Stimulated activated CD4-positive, alpha-beta T cell treated with anti-CD3 and anti-CD28 coated beads, Interleukin-15, amount 100 ng/mL, for 48 hours (primary cell): ENCODE data around the gene TMEM52.

Experiments
- DNase-seq, 2 donors: peaks; one replicate each; pipeline ENCODE4 v3.0.0-alpha.2; 2020; ENCODE audit warnings: low read depth in 2 of 2

TMEM52 gene

DNA sequence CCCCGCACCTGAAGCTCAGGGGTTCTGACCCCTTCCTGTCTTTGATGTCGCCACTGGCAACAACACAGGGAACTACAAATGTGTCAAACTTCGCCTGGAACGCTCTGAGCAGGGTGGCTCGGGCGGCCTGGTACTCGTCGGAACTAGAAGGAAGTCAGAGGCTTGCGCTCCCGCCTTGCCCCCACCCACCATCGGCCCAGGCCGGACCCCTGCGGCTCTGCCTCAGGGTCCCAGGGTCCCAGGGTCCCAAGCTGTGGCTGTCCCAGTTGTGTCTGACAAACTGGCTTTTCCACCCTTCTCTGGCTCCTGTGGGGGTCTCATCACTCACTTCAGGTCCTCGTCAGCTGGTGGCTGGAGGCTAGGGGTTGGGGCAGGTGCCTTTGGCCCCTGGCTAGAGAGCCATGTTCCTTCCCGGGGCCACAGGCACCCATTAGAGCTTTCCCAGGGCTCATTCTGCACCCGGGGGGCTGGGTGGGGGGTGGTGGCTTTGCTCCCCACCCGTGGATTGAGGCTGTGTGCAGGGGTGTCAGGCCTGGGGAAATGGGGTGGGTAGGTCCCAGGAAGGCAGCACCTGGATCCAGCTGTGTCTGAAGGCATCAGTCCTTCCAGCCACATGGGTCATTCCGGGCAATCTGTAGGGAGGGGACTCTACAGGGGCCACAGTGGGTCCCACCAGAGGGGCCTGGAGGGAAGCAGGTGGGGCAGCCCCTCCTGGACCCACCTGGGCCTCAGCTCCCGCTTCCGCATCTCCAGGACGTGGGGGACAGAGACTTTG, 8.0 kb upstream of the TMEM52 start:
- no peak for DNase-seq

DNA sequence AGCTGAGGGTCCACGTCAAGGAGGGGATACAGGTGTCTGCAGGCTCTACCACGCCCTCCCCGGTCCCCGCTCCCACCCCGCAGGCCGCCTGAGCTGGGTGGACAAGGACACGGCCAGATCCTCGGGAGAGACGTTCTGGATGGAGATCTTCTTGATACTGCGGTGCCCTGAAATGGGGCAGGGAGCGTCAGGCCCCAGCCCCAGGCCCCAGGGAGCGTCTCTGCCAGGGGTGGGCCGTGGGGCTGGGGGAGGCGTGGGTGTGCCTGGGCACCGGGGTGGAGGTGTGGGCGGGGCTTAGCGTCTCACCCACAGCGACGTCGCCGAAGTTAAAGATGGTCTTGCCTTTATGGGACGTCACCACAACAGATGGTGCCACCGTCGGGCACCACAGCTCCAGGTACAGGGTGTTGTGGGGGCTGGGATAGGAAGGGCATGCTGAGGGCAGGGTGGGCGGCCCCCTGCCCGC, 7.3 kb upstream of the TMEM52 start:
- DNase-seq, result no peak

- no peak for DNase-seq
These were observed 6.6 kb upstream of the TMEM52 start for GRCh38 chr1:1925437-1926345.

- DNase-seq, result no peak
These were observed 5.8 kb upstream of the TMEM52 start for GRCh38 chr1:1924849-1925248.

- DNase-seq, result no peak
These were observed 5.3 kb upstream of the TMEM52 start for GRCh38 chr1:1924386-1924785.

- DNase-seq, result no peak
These were observed 4.1 kb upstream of the TMEM52 start for GRCh38 chr1:1922956-1923833.

DNA sequence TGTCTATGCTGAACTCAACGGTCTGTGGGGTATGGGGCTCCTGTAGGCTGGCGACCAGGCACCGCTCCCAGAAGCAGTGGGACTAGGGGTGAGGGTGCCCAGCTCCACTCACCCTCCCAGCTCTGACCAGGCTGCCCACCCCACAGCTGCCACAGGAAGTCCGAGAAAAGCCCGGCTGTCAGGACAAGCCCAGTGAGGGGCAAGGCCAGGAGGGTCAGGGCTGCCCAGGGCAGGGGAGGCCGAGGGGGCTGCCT, 3.5 kb upstream of the TMEM52 start:
- DNase-seq, result no peak

- no peak for DNase-seq
These were observed 3.0 kb upstream of the TMEM52 start for GRCh38 chr1:1921901-1922701.

GRCh38 chr1:1921459-1921862, 2.4 kb upstream of the TMEM52 start:
- DNase-seq, result no peak

- DNase-seq, result no peak
These were observed 1.8 kb upstream of the TMEM52 start for GRCh38 chr1:1920608-1921458.

- DNase-seq, result no peak
These were observed 1.1 kb upstream of the TMEM52 start for GRCh38 chr1:1920057-1920607.

GRCh38 chr1:1919304-1920056, 401 bp upstream of the TMEM52 start:
- DNase-seq, result peak; percentile 98 to 99

DNA sequence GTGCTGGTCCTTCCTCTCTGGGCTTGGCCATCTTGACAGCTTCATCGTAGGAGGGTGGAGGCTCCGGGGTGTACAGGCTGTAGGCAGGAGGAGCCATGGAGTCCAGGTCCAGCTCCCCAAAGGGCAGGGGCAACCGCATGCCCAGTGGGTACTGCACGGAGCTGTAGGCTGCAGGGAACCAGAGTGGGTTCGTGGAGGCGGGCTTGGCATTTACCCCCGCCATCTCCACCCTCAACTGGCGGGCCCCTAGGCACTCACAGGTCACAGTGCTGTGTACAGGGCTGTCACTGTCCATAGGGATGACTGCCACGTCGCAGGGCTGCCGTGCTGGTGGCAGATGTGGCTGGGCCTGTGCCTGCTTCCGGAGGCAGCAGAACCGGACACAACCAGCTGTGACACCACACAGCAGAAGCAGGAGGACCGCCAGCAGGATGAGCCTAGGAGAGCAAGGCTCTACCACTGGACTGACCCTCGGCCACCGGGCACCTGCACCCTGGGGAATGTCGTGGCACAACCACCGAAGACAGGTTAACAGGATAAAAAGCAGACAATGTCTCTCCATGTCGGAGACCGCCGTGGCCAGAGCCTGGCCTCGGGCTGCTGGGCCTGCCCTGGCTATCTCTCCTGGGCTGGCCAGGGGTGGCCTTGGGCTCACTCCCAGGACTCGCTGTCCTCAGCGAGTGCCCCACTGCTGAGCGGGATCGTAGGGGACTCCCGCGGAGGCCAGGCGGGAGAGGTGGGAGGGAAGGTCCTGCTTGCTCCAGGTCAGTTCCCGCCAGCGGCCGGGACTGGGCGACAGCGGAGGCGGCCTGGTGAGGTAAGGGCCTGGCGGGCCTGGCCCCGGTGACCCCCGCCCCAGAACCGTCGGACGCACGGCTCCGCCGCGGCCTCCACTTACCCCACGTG, 831 bp downstream of the TMEM52 start:
- no peak for DNase-seq

GRCh38 chr1:1917304-1917976, 1.6 kb downstream of the TMEM52 start:
- DNase-seq, result no peak

DNA sequence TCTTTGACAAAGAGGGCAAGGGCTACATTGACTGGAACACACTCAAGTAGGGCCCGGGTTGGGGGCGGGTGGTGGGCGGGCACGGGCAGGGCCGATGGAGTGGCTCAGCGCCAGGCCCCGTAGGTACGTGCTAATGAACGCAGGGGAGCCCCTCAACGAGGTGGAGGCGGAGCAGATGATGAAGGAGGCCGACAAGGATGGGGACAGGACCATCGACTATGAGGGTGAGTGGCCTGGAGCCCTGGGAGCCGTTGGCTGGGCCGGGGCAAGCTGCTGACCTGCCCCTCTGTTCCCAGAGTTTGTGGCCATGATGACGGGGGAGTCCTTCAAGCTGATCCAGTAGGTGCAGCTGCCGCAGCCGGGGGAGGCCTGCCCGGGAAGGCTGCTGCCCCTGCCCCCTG, 2.2 kb downstream of the TMEM52 start:
- DNase-seq, result no peak

- DNase-seq, result no peak
These were observed 2.9 kb downstream of the TMEM52 start for GRCh38 chr1:1915911-1916840.
